ENCODE data around the gene DLG1. TPM values are rescaled to one million over a fixed set of nuclear protein-coding genes. Genes with fewer than 3 reads are reported as not detected.
"Not testable (repeated sequence)": the region's sequence is repeated elsewhere in the genome, so short reads cannot be mapped to it uniquely, and the experiment has no call there.

DLG1 gene
- total RNA-seq, 1 donor from 2014 or later, result 62.1 TPM

DNA sequence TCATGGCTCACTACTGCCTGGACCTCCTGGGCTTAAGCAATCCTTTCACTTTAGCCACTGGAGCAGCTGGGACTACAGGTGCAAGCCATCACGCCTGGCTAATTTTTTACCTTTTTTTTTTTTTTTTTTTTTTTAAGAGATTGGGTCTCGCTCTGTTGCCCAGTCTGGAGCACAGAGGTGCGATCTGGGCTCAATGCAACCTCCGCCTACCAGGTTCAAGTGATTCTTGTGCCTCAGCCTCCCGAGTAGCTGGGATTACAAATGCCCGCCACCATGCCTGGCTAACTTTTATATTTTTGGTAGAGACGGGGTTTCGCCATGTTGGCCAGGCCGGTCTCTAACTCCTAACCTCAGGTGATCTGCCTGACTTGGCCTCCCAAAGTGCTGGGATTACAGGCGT is 218.1 kb downstream of the DLG1 start:
- Histone ChIP-seq H3K9ac (ENCODE audit: low read depth in 1 of 3, low read length in 3 of 3) (no peak overlapping the region), H3K27ac (ENCODE audit: low read depth, low read length) (no peak overlapping the region), H3K4me3 (ENCODE audit: low read length in 3 of 3) (no peak overlapping the region), H3K27me3 (ENCODE audit: control insufficient read depth in 3 of 3, insufficient read depth in 3 of 3, low read length in 3 of 3) (no peaks in the 10 kb centered on the region), H3K36me3 (ENCODE audit: control insufficient read depth in 3 of 3, insufficient read depth in 3 of 3, low read length in 3 of 3) (peaks cover 0 to 11% (median 3%) of the 10 kb centered on the region in 3 donors), H3K4me1 (ENCODE audit: control insufficient read depth in 3 of 3, insufficient read depth in 3 of 3, low read length in 3 of 3) (peaks cover 0 to 7% (median 3%) of the 10 kb centered on the region in 3 donors), H3K9me3 (ENCODE audit: control insufficient read depth in 3 of 3, low read length in 3 of 3) (no peaks in the 10 kb centered on the region)

DNA sequence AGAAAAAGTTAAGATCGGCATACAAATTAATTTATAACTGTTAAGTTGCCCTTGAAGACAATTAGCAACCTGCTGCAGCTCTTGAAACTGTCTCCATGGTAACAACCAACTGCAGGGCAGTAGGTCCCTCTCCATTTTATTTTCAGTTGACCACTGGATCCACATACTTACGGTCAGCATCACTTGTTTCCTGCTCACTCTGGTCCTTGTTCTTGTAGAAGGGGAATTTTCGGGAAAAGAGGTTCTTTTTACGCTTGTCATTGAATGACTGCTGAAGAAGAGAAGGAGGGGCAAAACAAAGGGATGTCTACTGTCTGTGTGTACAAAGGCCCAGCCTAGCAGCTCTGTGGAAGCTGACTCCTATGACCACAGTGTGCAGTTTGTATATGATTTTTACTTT is 222.0 kb downstream of the DLG1 start:
- H3K36me3 ChIP-seq (ENCODE audit: control insufficient read depth in 3 of 3, insufficient read depth in 3 of 3, low read length in 3 of 3), result peaks cover 3 to 10% (median 7%) of the 10 kb centered on the region in 3 donors
- no peak overlapping the region for H3K9ac ChIP-seq (ENCODE audit: low read depth in 1 of 3, low read length in 3 of 3)
- H3K4me3 ChIP-seq (ENCODE audit: low read length in 3 of 3), result no peak overlapping the region
- no peak overlapping the region for H3K27ac ChIP-seq (ENCODE audit: low read depth, low read length)
- no peaks in the 10 kb centered on the region for H3K9me3 ChIP-seq (ENCODE audit: control insufficient read depth in 3 of 3, low read length in 3 of 3)
- H3K27me3 ChIP-seq (ENCODE audit: control insufficient read depth in 3 of 3, insufficient read depth in 3 of 3, low read length in 3 of 3), result no peaks in the 10 kb centered on the region
- no peaks in the 10 kb centered on the region for H3K4me1 ChIP-seq (ENCODE audit: control insufficient read depth in 3 of 3, insufficient read depth in 3 of 3, low read length in 3 of 3)

DNA sequence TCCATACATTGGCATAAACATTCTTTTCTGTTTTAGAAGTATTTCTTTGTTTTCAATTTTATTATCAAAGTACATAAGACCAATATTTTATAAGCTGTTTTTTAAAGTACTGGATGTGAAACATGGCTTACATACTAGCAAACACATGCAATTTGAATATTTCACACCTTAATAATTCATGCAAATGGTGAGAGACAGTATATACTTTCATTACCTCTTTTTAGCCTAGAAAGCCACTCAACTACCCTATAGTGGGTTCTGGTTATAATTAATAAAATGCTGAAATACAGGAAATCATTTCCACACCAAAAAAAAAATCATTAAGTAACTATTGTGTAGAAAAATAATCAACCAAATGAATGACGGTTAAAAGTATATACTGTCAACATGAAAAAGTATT is 230.3 kb downstream of the DLG1 start:
- no peak overlapping the region for H3K9ac ChIP-seq (ENCODE audit: low read depth in 1 of 3, low read length in 3 of 3)
- H3K4me3 ChIP-seq (ENCODE audit: low read length in 3 of 3), result no peak overlapping the region

DNA sequence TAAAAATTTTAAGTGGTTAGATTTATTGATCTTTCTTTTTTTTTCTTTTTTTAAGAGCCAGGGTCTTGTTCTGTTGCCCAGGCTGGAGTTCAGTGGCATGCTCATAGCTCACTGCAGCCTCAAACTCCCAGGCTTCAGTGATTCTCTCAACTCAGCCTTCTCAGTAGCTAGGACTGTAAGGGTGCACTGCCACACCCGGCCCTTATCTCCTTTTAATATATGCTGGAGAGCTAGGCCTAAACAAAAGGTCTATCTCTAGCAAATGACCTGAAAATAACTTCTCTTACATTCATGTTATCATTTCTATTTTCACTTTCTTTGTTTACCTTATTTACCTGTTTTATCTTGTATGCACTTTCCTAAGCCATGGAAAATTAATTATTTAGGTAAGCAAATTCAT is 233.6 kb downstream of the DLG1 start:
- Histone ChIP-seq H3K27ac (ENCODE audit: low read depth, low read length) (no peak overlapping the region), H3K4me3 (ENCODE audit: low read length in 3 of 3) (no peak overlapping the region), H3K9me3 (ENCODE audit: control insufficient read depth in 3 of 3, low read length in 3 of 3) (no peaks in the 10 kb centered on the region), H3K36me3 (ENCODE audit: control insufficient read depth in 3 of 3, insufficient read depth in 3 of 3, low read length in 3 of 3) (peaks cover 7 to 23% (median 22%) of the 10 kb centered on the region in 3 donors), H3K4me1 (ENCODE audit: control insufficient read depth in 3 of 3, insufficient read depth in 3 of 3, low read length in 3 of 3) (no peaks in the 10 kb centered on the region), H3K9ac (ENCODE audit: low read depth in 1 of 3, low read length in 3 of 3) (no peak overlapping the region), H3K27me3 (ENCODE audit: control insufficient read depth in 3 of 3, insufficient read depth in 3 of 3, low read length in 3 of 3) (no peaks in the 10 kb centered on the region)

More for the DNA sequence above, 230.3 kb downstream of the DLG1 start:
- Histone ChIP-seq H3K27me3 (ENCODE audit: control insufficient read depth in 3 of 3, insufficient read depth in 3 of 3, low read length in 3 of 3) (no peaks in the 10 kb centered on the region), H3K36me3 (ENCODE audit: control insufficient read depth in 3 of 3, insufficient read depth in 3 of 3, low read length in 3 of 3) (peaks cover 5 to 21% (median 7%) of the 10 kb centered on the region in 3 donors), H3K9me3 (ENCODE audit: control insufficient read depth in 3 of 3, low read length in 3 of 3) (no peaks in the 10 kb centered on the region), H3K4me1 (ENCODE audit: control insufficient read depth in 3 of 3, insufficient read depth in 3 of 3, low read length in 3 of 3) (no peaks in the 10 kb centered on the region), H3K27ac (ENCODE audit: low read depth, low read length) (no peak overlapping the region)

DNA sequence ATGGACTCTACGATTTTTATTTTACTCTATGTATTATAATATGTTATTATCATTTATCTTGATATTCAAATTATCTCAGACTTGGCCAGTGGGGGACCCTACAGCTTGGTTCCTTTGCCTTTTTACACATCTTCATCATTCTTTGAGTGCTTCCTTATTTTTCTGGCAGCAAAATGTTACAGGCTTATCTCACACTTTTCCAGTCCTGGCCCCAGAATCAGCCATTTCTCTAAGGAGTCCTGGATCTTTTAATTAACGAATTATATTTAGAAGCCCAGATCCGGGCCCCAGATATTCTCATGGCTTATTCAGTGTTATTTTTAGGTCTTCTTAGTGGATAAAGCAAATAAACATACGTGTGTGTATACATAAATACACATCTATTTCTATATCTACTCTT is 236.0 kb downstream of the DLG1 start:
- H3K4me1 ChIP-seq (ENCODE audit: control insufficient read depth in 3 of 3, insufficient read depth in 3 of 3, low read length in 3 of 3), result no peaks in the 10 kb centered on the region
- no peaks in the 10 kb centered on the region for H3K9me3 ChIP-seq (ENCODE audit: control insufficient read depth in 3 of 3, low read length in 3 of 3)
- H3K27me3 ChIP-seq (ENCODE audit: control insufficient read depth in 3 of 3, insufficient read depth in 3 of 3, low read length in 3 of 3), result no peaks in the 10 kb centered on the region
- no peak overlapping the region for H3K4me3 ChIP-seq (ENCODE audit: low read length in 3 of 3)
- no peak overlapping the region for H3K9ac ChIP-seq (ENCODE audit: low read depth in 1 of 3, low read length in 3 of 3)
- peaks cover 12 to 40% (median 36%) of the 10 kb centered on the region in 3 donors for H3K36me3 ChIP-seq (ENCODE audit: control insufficient read depth in 3 of 3, insufficient read depth in 3 of 3, low read length in 3 of 3)
- H3K27ac ChIP-seq (ENCODE audit: low read depth, low read length), result no peak overlapping the region

DNA sequence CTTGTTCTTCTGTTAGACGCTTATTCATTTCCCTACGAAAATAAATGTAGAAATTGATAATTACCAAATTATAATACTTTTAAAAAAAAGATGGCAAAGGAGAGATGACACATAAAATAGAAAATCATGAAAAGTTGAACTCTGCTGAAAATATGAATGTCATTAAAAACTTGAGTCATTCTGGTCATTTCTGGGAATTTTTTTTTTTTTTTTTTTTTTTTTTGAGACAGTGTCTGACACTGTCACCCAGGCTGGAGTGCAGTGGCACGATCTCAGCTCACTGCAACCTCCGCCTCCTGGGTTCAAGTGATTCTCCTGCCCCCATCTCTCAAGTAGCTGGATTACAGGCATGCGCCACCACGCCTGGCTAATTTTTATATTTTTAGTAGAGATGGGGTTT is 246.8 kb downstream of the DLG1 start:
- peaks cover 6 to 25% (median 22%) of the 10 kb centered on the region in 3 donors for H3K36me3 ChIP-seq (ENCODE audit: control insufficient read depth in 3 of 3, insufficient read depth in 3 of 3, low read length in 3 of 3)
- not testable (repeated sequence) for H3K9me3 ChIP-seq (ENCODE audit: control insufficient read depth in 3 of 3, low read length in 3 of 3); H3K27me3 ChIP-seq (ENCODE audit: control insufficient read depth in 3 of 3, insufficient read depth in 3 of 3, low read length in 3 of 3); H3K9ac ChIP-seq (ENCODE audit: low read depth in 1 of 3, low read length in 3 of 3); H3K4me3 ChIP-seq (ENCODE audit: low read length in 3 of 3); H3K4me1 ChIP-seq (ENCODE audit: control insufficient read depth in 3 of 3, insufficient read depth in 3 of 3, low read length in 3 of 3); H3K27ac ChIP-seq (ENCODE audit: low read depth, low read length)

DNA sequence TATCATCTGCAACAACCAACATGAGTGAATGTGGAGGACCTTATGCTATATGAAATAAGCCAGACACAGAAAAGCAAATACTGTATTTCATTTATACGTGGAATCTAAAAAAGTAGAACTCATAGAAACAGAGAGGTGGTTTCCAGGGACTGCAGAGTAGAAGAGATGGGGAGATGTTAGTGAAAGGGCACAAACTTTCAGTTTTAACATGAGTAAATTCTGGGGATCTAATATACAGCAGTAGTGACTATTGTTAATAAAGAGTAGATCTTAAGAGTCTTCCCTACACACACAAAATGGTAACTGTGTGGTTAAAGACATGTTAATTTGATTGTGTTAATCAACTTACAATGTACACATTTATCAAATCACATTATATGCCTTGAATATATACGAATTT is 247.9 kb downstream of the DLG1 start:
- Histone ChIP-seq H3K4me3 (ENCODE audit: low read length in 3 of 3) (no peak overlapping the region), H3K36me3 (ENCODE audit: control insufficient read depth in 3 of 3, insufficient read depth in 3 of 3, low read length in 3 of 3) (peaks cover 6 to 20% (median 19%) of the 10 kb centered on the region in 3 donors), H3K27ac (ENCODE audit: low read depth, low read length) (no peak overlapping the region), H3K27me3 (ENCODE audit: control insufficient read depth in 3 of 3, insufficient read depth in 3 of 3, low read length in 3 of 3) (no peaks in the 10 kb centered on the region), H3K9ac (ENCODE audit: low read depth in 1 of 3, low read length in 3 of 3) (no peak overlapping the region), H3K4me1 (ENCODE audit: control insufficient read depth in 3 of 3, insufficient read depth in 3 of 3, low read length in 3 of 3) (no peaks in the 10 kb centered on the region), H3K9me3 (ENCODE audit: control insufficient read depth in 3 of 3, low read length in 3 of 3) (no peaks in the 10 kb centered on the region)

DNA sequence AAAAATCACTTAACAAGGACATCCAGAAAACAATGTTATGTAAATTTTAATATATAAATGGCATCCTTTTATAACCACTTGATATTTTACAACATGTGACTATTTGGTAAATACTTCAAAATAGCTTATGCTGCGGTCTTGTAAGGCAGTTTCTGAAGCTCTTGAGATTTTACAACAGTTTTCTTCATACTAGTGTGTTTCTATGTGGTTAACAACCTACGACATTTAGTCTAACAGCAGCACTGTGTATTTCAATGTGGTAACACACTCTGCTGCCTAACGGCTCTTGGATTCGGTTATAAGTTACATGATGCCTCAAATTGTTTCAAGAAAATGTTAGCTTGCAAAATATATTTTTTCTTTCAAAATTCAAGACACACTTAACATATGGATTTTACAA is 255.9 kb downstream of the DLG1 start:
- peaks cover 2 to 18% (median 13%) of the 10 kb centered on the region in 3 donors for H3K36me3 ChIP-seq (ENCODE audit: control insufficient read depth in 3 of 3, insufficient read depth in 3 of 3, low read length in 3 of 3)
- H3K4me1 ChIP-seq (ENCODE audit: control insufficient read depth in 3 of 3, insufficient read depth in 3 of 3, low read length in 3 of 3), result no peaks in the 10 kb centered on the region
- no peaks in the 10 kb centered on the region for H3K9me3 ChIP-seq (ENCODE audit: control insufficient read depth in 3 of 3, low read length in 3 of 3)
- no peak overlapping the region for H3K9ac ChIP-seq (ENCODE audit: low read depth in 1 of 3, low read length in 3 of 3)
- no peaks in the 10 kb centered on the region for H3K27me3 ChIP-seq (ENCODE audit: control insufficient read depth in 3 of 3, insufficient read depth in 3 of 3, low read length in 3 of 3)
- no peak overlapping the region for H3K27ac ChIP-seq (ENCODE audit: low read depth, low read length)
- no peak overlapping the region for H3K4me3 ChIP-seq (ENCODE audit: low read length in 3 of 3)

DNA sequence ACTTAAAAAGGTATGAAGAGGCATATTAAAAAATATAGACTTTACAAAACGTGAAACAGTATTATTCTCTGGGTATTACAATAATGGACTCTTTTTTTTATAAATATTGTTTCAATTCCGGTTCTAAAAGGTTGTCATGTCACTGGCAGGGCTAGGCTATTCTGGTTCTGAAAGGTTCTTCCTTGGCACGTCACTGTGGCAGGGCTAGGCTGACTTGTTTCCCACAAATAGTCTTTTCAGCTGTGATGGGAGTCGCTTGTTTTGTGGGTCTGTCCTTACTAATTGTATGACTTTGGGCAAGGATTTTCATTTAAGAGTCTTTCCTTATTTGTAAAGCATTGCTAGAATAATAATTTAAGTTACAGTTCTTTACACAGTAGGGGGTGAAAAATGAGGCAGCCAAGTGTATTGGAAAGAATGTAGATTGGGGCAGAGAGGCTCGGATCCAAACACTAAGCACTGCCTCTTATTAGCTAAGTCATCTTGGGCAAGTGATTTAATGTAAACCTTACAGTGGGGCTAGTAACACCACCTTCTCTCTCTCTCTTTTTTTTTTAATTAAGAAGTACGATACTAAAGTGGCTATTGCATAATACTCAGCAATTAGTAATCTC is 256.4 kb downstream of the DLG1 start:
- H3K4me3 ChIP-seq (ENCODE audit: low read length in 3 of 3), result no peak overlapping the region
- H3K27me3 ChIP-seq (ENCODE audit: control insufficient read depth in 3 of 3, insufficient read depth in 3 of 3, low read length in 3 of 3), result no peaks in the 10 kb centered on the region
- H3K4me1 ChIP-seq (ENCODE audit: control insufficient read depth in 3 of 3, insufficient read depth in 3 of 3, low read length in 3 of 3), result no peaks in the 10 kb centered on the region
- peaks cover 2 to 18% (median 13%) of the 10 kb centered on the region in 3 donors for H3K36me3 ChIP-seq (ENCODE audit: control insufficient read depth in 3 of 3, insufficient read depth in 3 of 3, low read length in 3 of 3)
- H3K9me3 ChIP-seq (ENCODE audit: control insufficient read depth in 3 of 3, low read length in 3 of 3), result no peaks in the 10 kb centered on the region
- H3K9ac ChIP-seq (ENCODE audit: low read depth in 1 of 3, low read length in 3 of 3), result no peak overlapping the region
- H3K27ac ChIP-seq (ENCODE audit: low read depth, low read length), result no peak overlapping the region

DNA sequence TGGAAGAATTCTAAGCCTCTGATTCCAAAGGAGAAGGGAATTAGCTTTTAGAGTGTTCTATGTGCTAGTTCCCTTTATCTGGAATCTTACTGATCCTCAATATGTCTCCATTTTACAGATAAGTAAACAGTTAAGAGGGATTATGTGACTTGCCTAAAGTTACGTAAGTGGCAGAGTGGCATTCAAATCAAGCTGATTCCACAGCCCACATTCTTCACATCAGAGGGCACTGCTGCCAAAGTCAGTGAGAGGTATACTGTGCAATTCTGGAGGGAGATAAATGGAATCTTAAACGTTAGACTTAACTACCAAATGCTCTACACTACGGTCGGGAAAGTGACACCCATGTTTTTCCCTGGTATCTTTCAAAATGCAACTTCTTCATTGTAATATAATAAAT is 257.8 kb downstream of the DLG1 start:
- Histone ChIP-seq H3K4me1 (ENCODE audit: control insufficient read depth in 3 of 3, insufficient read depth in 3 of 3, low read length in 3 of 3) (no peaks in the 10 kb centered on the region), H3K36me3 (ENCODE audit: control insufficient read depth in 3 of 3, insufficient read depth in 3 of 3, low read length in 3 of 3) (peaks cover 2 to 11% (median 7%) of the 10 kb centered on the region in 3 donors), H3K9me3 (ENCODE audit: control insufficient read depth in 3 of 3, low read length in 3 of 3) (no peaks in the 10 kb centered on the region), H3K27me3 (ENCODE audit: control insufficient read depth in 3 of 3, insufficient read depth in 3 of 3, low read length in 3 of 3) (peaks cover 4 to 12% (median 9%) of the 10 kb centered on the region in 3 donors), H3K4me3 (ENCODE audit: low read length in 3 of 3) (no peak overlapping the region), H3K27ac (ENCODE audit: low read depth, low read length) (no peak overlapping the region), H3K9ac (ENCODE audit: low read depth in 1 of 3, low read length in 3 of 3) (no peak overlapping the region)
